ENCODE data around the gene SCT. TPM values are rescaled to one million over a fixed set of nuclear protein-coding genes. Genes with fewer than 3 reads are reported as not detected.
A peak's percentile ranks its signal among the peaks of the same experiment; 100 is the strongest.

The SCT gene
- total RNA-seq, 1 experiment from 2014 or later, result not detected

GRCh38 chr11:643849-644738, 17.1 kb upstream of the SCT start:
- no peak for DNase-seq (ENCODE audit: low read depth)

GRCh38 chr11:643366-643765, 16.4 kb upstream of the SCT start:
- no peak for DNase-seq (ENCODE audit: low read depth)

GRCh38 chr11:641806-642370, 14.9 kb upstream of the SCT start:
- DNase-seq (ENCODE audit: low read depth), result no peak

- no peak for DNase-seq (ENCODE audit: low read depth)
These were observed 13.2 kb upstream of the SCT start for GRCh38 chr11:640021-640706.

- no peak for DNase-seq (ENCODE audit: low read depth)
These were observed 12.5 kb upstream of the SCT start for GRCh38 chr11:639332-639955.

- no peak for DNase-seq (ENCODE audit: low read depth)
These were observed 11.8 kb upstream of the SCT start for GRCh38 chr11:638631-639331.

GRCh38 chr11:637593-638521, 10.9 kb upstream of the SCT start:
- no peak for DNase-seq (ENCODE audit: low read depth)

- no peak for DNase-seq (ENCODE audit: low read depth)
These were observed 10.3 kb upstream of the SCT start for GRCh38 chr11:637333-637592.

GRCh38 chr11:636511-637332, 9.7 kb upstream of the SCT start, which contains the start of gene DRD4:
TSS of gene DRD4 (plus strand) at chr11:637269. CDS start at chr11:637305, 36 bp downstream.
- no peak for DNase-seq (ENCODE audit: low read depth)

- no peak for DNase-seq (ENCODE audit: low read depth)
These were observed 9.0 kb upstream of the SCT start for GRCh38 chr11:635945-636510.

- no peak for DNase-seq (ENCODE audit: low read depth)
These were observed 3.9 kb upstream of the SCT start for GRCh38 chr11:630871-631270.

GRCh38 chr11:629237-629583, 2.2 kb upstream of the SCT start:
- DNase-seq (ENCODE audit: low read depth), result no peak

GRCh38 chr11:628056-628455, 1.1 kb upstream of the SCT start:
- DNase-seq (ENCODE audit: low read depth), result no peak

GRCh38 chr11:627308-627576, 261 bp upstream of the SCT start:
- DNase-seq (ENCODE audit: low read depth), result no peak

GRCh38 chr11:625636-626268, 1.2 kb downstream of the SCT start:
- DNase-seq (ENCODE audit: low read depth), result no peak

- peak; percentile 28 for DNase-seq (ENCODE audit: low read depth)
These were observed 2.0 kb downstream of the SCT start, which contains the start of gene CDHR5 for GRCh38 chr11:624705-625635. TSS of gene CDHR5 (minus strand) at chr11:624955. CDS start at chr11:624902, 53 bp downstream.

GRCh38 chr11:623999-624704, 2.8 kb downstream of the SCT start:
- peak; percentile 64 for DNase-seq (ENCODE audit: low read depth)
